ENCODE measurements around the gene LCAT.

DNA sequence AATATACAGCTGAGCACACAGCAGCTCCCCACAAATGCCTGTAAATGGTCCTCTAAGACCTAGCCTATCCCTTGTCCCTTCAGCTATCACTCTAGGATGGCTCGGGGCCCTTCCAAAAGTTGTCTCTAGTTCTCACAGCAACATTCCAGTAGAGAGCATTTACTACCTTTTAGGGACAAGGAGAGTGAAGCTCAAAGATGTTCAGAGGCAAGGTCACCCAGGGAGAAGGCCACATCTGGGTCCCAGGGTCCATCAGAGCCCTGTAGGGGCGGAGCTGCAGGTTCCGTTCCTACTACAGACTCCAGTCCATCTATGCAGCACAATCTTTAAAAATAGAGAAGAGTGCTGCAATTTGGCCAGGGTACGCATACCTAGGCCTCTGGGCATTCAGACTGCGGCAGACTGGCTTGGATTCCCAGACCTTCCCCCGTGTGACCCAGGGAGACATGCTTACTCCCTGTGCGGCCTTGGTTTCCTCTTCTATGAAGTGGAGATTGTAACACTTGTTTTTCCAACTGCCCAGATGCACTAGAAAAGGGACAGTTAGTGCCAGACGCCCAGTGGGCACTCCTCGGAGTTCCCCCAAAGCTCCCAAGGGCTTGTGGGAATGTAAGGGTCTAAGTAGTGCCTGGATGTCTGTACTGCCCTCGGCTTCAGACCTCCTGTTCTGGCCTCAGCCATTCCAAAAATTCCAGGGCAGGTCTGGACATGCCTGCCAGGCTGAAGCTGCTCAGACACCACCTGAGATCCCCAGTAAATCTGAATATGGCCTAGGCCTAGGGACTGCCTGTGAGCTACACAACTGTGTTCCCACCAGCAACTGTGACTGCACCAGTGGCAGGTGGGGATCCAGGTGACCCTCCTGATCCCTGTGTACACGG is 22.0 kb upstream of the LCAT start:
- TF ChIP-seq EZH2 (IDR thresholded peaks at IDR 0.05; ENCODE audit: insufficient read depth, poor library complexity, severe bottlenecking), result no peak
- no peak for TF ChIP-seq EZH2phosphoT487 (IDR thresholded peaks at IDR 0.05; ENCODE audit: insufficient read depth, low read depth)
